Omental fat pad (tissue), 4 donors: Measurements from ENCODE around the gene RNF44. TPM values are rescaled to one million over a fixed set of nuclear protein-coding genes. Genes with fewer than 3 reads are reported as not detected.

ENCODE experiments used
- ATAC-seq: fragments of 150-250 bp; one replicate; pipeline ENCODE4 v1.9.1; 2016; ENCODE audit warnings: mild to moderate bottlenecking, moderate library complexity; ENCODE audit not compliant: low FRiP score
- DNase-seq: peaks from one replicate; pipeline ENCODE4 v3.0.0-alpha.2; 2019; ENCODE audit warnings: low spot score
- total RNA-seq, 4 donors: library from RNA; depleted of rRNA; stranded (reverse); fragments of >200 nt; gene quantifications; one replicate each; pipeline ENCODE4 v1.1.0, GENCODE V29; 2016
- TF ChIP-seq, protein P1 (sequence below), 3 donors: fragments of 450-650 bp; IDR thresholded peaks; one replicate each; pipeline ENCODE4 v1.5.1; 2016 to 2017; ENCODE audit warnings: antibody characterized with exemption in 3 of 3, mild to moderate bottlenecking in 3 of 3, moderate library complexity in 2 of 3

The RNF44 gene
- total RNA-seq, 4 donors from 2014 or later, result 7.4 to 24.4 (median 10.8) TPM

- TF ChIP-seq, protein P1, sequence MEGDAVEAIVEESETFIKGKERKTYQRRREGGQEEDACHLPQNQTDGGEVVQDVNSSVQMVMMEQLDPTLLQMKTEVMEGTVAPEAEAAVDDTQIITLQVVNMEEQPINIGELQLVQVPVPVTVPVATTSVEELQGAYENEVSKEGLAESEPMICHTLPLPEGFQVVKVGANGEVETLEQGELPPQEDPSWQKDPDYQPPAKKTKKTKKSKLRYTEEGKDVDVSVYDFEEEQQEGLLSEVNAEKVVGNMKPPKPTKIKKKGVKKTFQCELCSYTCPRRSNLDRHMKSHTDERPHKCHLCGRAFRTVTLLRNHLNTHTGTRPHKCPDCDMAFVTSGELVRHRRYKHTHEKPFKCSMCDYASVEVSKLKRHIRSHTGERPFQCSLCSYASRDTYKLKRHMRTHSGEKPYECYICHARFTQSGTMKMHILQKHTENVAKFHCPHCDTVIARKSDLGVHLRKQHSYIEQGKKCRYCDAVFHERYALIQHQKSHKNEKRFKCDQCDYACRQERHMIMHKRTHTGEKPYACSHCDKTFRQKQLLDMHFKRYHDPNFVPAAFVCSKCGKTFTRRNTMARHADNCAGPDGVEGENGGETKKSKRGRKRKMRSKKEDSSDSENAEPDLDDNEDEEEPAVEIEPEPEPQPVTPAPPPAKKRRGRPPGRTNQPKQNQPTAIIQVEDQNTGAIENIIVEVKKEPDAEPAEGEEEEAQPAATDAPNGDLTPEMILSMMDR (IDR thresholded peaks at IDR 0.05), result no peak
- ATAC-seq, result no peak
- no peak for DNase-seq
These were observed 28.6 kb upstream of the RNF44 start for GRCh38 chr5:176565760-176566288.

GRCh38 chr5:176564002-176564401, 26.8 kb upstream of the RNF44 start:
- no peak for DNase-seq
- TF ChIP-seq, protein P1 (IDR thresholded peaks at IDR 0.05), result no peak
- ATAC-seq, result no peak

- DNase-seq (no peak), ATAC-seq (no peak)
- TF ChIP-seq, protein P1 (IDR thresholded peaks at IDR 0.05), result no peak
These were observed 25.0 kb upstream of the RNF44 start for GRCh38 chr5:176562189-176562588.

- TF ChIP-seq, protein P1 (IDR thresholded peaks at IDR 0.05), result no peak
- no peak for ATAC-seq
- no peak for DNase-seq
These were observed 24.1 kb upstream of the RNF44 start for GRCh38 chr5:176561259-176561658.

GRCh38 chr5:176560364-176560763, 23.2 kb upstream of the RNF44 start:
- ATAC-seq (no peak), DNase-seq (no peak)
- TF ChIP-seq, protein P1 (IDR thresholded peaks at IDR 0.05), result no peak

- TF ChIP-seq, protein P1 (IDR thresholded peaks at IDR 0.05), result no peak
- ATAC-seq, result no peak
These were observed 22.5 kb upstream of the RNF44 start for GRCh38 chr5:176559683-176560082.

DNA sequence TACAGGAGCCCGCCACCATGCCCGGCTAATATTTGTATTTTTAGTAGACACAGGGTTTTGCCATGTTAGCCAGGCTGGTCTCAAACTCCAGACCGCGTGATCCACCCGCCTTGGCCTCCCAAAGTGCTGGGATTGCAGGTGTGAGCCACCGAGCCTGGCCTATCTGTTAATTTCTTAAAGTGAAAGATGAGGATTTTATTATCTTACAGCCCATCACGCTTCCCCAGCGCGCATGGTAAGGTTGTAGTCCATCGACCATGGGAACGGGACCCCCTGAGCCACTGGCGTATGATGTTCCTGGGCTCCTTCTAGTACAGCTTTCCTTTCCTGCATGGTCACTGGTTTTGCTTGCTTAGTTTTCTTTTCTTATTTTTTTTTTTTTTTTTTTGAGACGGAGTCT, 20.6 kb upstream of the RNF44 start:
- ATAC-seq (no peak), DNase-seq (no peak)
- TF ChIP-seq, protein P1 (IDR thresholded peaks at IDR 0.05), result no peak

More at GRCh38 chr5:176559683-176560082, 22.5 kb upstream of the RNF44 start:
- DNase-seq, result no peak
